H1 (cell line): ENCODE measurements around the gene S1PR3. TPM values are rescaled to one million over a fixed set of nuclear protein-coding genes. Genes with fewer than 3 reads are reported as not detected.

Experiments
- CTCF ChIA-PET: fragments of 300-600 bp; sonication (Branson Sonifier 250); formaldehyde crosslinking; loops from one replicate; lab custom pipeline; 2021; ENCODE audit not compliant: partially characterized antibody; lab: Charles Lee
- POLR2A ChIA-PET: fragments of 300-600 bp; sonication (Branson Sonifier 250); formaldehyde crosslinking; loops from one replicate; lab custom pipeline; 2021; ENCODE audit warnings: inconsistent platforms; ENCODE audit not compliant: partially characterized antibody; lab: Charles Lee
- DNase-seq, 2 experiments: peaks; one replicate each; pipeline versions ENCODE4 v3.0.0 to v3.0.0-alpha.2; 2010 to 2022; ENCODE audit warnings: low spot score in 2 of 2, low read depth in 1 of 2, mixed read lengths in 1 of 2
- FAIRE-seq: peaks from 2 replicates; lab custom pipeline; 2011; peaks lifted over from hg19 to GRCh38; lab: Jason Lieb, UNC
- H2AFZ ChIP-seq: 2 replicates; pipeline ENCODE4 v1.8.1; 2012; ENCODE audit warnings: low read length, inconsistent platforms
- H2AK5ac ChIP-seq: 2 replicates; pipeline ENCODE4 v1.6.1; 2013; ENCODE audit warnings: low read depth, low read length
- H2BK120ac ChIP-seq: replicated peaks from 2 replicates; pipeline ENCODE3; 2013; ENCODE audit warnings: low read depth, low read length, inconsistent platforms
- H2BK12ac ChIP-seq: 2 replicates; pipeline ENCODE4 v1.6.1; 2013; ENCODE audit warnings: low read depth, low read length
- H2BK15ac ChIP-seq: 2 replicates; pipeline ENCODE4 v1.6.1; 2013; ENCODE audit warnings: low read length
- H2BK20ac ChIP-seq: 2 replicates; pipeline ENCODE4 v1.6.1; 2013; ENCODE audit warnings: low read length
- H2BK5ac ChIP-seq: 2 replicates; pipeline ENCODE4 v1.6.1; 2013; ENCODE audit warnings: low read depth, low read length
- H3K14ac ChIP-seq: 2 replicates; pipeline ENCODE4 v1.6.1; 2013; ENCODE audit warnings: inconsistent platforms; ENCODE audit not compliant: insufficient read length
- H3K18ac ChIP-seq: 2 replicates; pipeline ENCODE4 v1.6.1; 2013; ENCODE audit warnings: low read length; ENCODE audit errors: extremely low read depth
- H3K23ac ChIP-seq: 2 replicates; pipeline ENCODE4 v1.6.1; 2013; ENCODE audit warnings: inconsistent platforms; ENCODE audit not compliant: insufficient read length
- H3K23me2 ChIP-seq: 2 replicates; pipeline ENCODE4 v1.6.1; 2013; ENCODE audit warnings: low read depth, low read length
- H3K27ac ChIP-seq: 2 replicates; pipeline ENCODE4 v1.6.1; 2011; ENCODE audit warnings: low read depth, low read length, inconsistent platforms
- H3K27me3 ChIP-seq, 4 experiments: replicated peaks in 1 of 4; 1 replicate in 1 of 4; 2 replicates in 3 of 4; pipeline versions ENCODE4 v1.6.1 to v1.8.1; 2011 to 2013; ENCODE audit warnings: low read length in 3 of 4, mild to moderate bottlenecking in 3 of 4, inconsistent platforms in 2 of 4, mixed read lengths in 2 of 4, moderate library complexity in 1 of 4; ENCODE audit not compliant: control insufficient read depth in 3 of 4, insufficient read depth in 3 of 4; ENCODE audit errors: extremely low read depth in 1 of 4
- H3K36me3 ChIP-seq, 4 experiments: 2 replicates each; pipeline versions ENCODE4 v1.6.1 to v1.8.1; 2011 to 2013; ENCODE audit warnings: mild to moderate bottlenecking in 4 of 4, low read length in 3 of 4, moderate library complexity in 2 of 4, control low read depth in 1 of 4, inconsistent platforms in 1 of 4; ENCODE audit not compliant: insufficient read depth in 4 of 4, control insufficient read depth in 2 of 4
- H3K4ac ChIP-seq: replicated peaks from 2 replicates; pipeline ENCODE3; 2013; ENCODE audit warnings: low read length, low read depth, mixed read lengths, inconsistent platforms; ENCODE audit not compliant: insufficient read length
- H3K4me1 ChIP-seq, 4 experiments: replicated peaks in 1 of 4; 1 replicate in 1 of 4; 2 replicates in 3 of 4; pipeline versions ENCODE4 v1.6.1 to v1.8.1; 2011 to 2013; ENCODE audit warnings: low read length in 3 of 4, inconsistent platforms in 2 of 4, mixed read lengths in 1 of 4; ENCODE audit not compliant: insufficient read depth in 4 of 4, control insufficient read depth in 3 of 4
- H3K4me2 ChIP-seq, 2 experiments: 2 replicates each; pipeline versions ENCODE4 v1.6.1 to v1.8.1; 2011 to 2013; ENCODE audit warnings: low read depth in 2 of 2, low read length in 2 of 2, control low read depth in 1 of 2, inconsistent platforms in 1 of 2, mild to moderate bottlenecking in 1 of 2; ENCODE audit not compliant: insufficient read depth in 1 of 2
- H3K4me3 ChIP-seq, 4 experiments: fragments of 200-600, 300-600 bp in 1 of 4; sonication (generic), shearing (Covaris generic), sonication (Bioruptor Twin) in 1 of 4; 2 replicates each; pipeline versions ENCODE4 v1.5.1 to v1.8.1; 2011 to 2016; ENCODE audit warnings: low read length in 4 of 4, low read depth in 3 of 4, control low read depth in 2 of 4, inconsistent platforms in 2 of 4, mild to moderate bottlenecking in 2 of 4, mixed read lengths in 1 of 4, moderate library complexity in 1 of 4; ENCODE audit not compliant: insufficient read depth in 2 of 4; ENCODE audit errors: extremely low read depth in 1 of 4
- H3K56ac ChIP-seq: replicated peaks from 2 replicates; pipeline ENCODE3; 2013; ENCODE audit warnings: low read depth, mild to moderate bottlenecking, mixed read lengths, low read length, inconsistent platforms; ENCODE audit not compliant: insufficient read length
- H3K79me1 ChIP-seq: 2 replicates; pipeline ENCODE4 v1.6.1; 2013; ENCODE audit warnings: low read depth, low read length, control low read depth
- H3K79me2 ChIP-seq, 2 experiments: 2 replicates each; pipeline versions ENCODE4 v1.6.1 to v1.8.1; 2012 to 2013; ENCODE audit warnings: low read length in 2 of 2, mild to moderate bottlenecking in 2 of 2, inconsistent platforms in 1 of 2; ENCODE audit not compliant: insufficient read depth in 2 of 2, control insufficient read depth in 1 of 2
- H3K9ac ChIP-seq, 4 experiments: replicated peaks in 1 of 4; 1 replicate in 1 of 4; 2 replicates in 3 of 4; pipeline versions ENCODE4 v1.6.1 to v1.8.1; 2011 to 2013; ENCODE audit warnings: low read depth in 3 of 4, low read length in 3 of 4, control low read depth in 2 of 4, mild to moderate bottlenecking in 2 of 4, moderate library complexity in 2 of 4, inconsistent platforms in 1 of 4; ENCODE audit errors: extremely low read depth in 1 of 4
- H3K9me3 ChIP-seq, 2 experiments: 2 replicates each; pipeline versions ENCODE4 v1.6.1 to v1.8.1; 2012 to 2013; ENCODE audit warnings: mild to moderate bottlenecking in 2 of 2, moderate library complexity in 2 of 2, control low read depth in 1 of 2, inconsistent platforms in 1 of 2, low read depth in 1 of 2, low read length in 1 of 2, mixed read lengths in 1 of 2; ENCODE audit not compliant: insufficient read depth in 2 of 2
- H4K20me1 ChIP-seq, 2 experiments: replicated peaks in 1 of 2; 2 replicates each; pipeline versions ENCODE3 to v1.8.1; 2011 to 2013; ENCODE audit warnings: inconsistent platforms in 2 of 2, low read length in 2 of 2, mild to moderate bottlenecking in 1 of 2; ENCODE audit not compliant: insufficient read depth in 2 of 2, control insufficient read depth in 1 of 2
- H4K5ac ChIP-seq: 2 replicates; pipeline ENCODE4 v1.6.1; 2013; ENCODE audit warnings: low read length, low read depth, mixed read lengths, inconsistent platforms; ENCODE audit not compliant: insufficient read length
- H4K8ac ChIP-seq: 2 replicates; pipeline ENCODE4 v1.8.0; 2013; ENCODE audit warnings: mild to moderate bottlenecking, moderate library complexity, low read length, inconsistent platforms; ENCODE audit not compliant: insufficient read depth; ENCODE audit errors: extremely low read depth
- H4K91ac ChIP-seq: replicated peaks from 2 replicates; pipeline ENCODE3; 2013; ENCODE audit warnings: low read length, mixed read lengths, inconsistent platforms; ENCODE audit not compliant: insufficient read length
- CBX5 ChIP-seq: fragments of 300-800, 300-1000 bp; sonication (generic); IDR thresholded peaks from 2 replicates; pipeline ENCODE4 v1.7.1; 2016; ENCODE audit warnings: antibody characterized with exemption, low read length, low read depth
- CHD1 ChIP-seq: IDR thresholded peaks from 2 replicates; pipeline ENCODE4 v1.6.1; 2012; ENCODE audit warnings: low read depth, low read length, improper control_type of control experiment
- CHD2 ChIP-seq: IDR thresholded peaks from 2 replicates; pipeline ENCODE4 v1.6.1; 2012; ENCODE audit warnings: low read length, improper control_type of control experiment
- KDM5A ChIP-seq: fragments of 200-600 bp; IDR thresholded peaks from 2 replicates; pipeline ENCODE4 v1.7.1; 2012; ENCODE audit warnings: mild to moderate bottlenecking, low read length, inconsistent platforms, mixed read lengths
- PHF8 ChIP-seq: fragments of 200-600 bp; sonication (generic); conservative IDR thresholded peaks from 2 replicates; pipeline ENCODE4 v1.7.1; 2012; ENCODE audit warnings: low read depth, mild to moderate bottlenecking, inconsistent platforms, low read length, moderate library complexity
- RNF2 ChIP-seq: fragments of 200-900, 300-1000 bp; sonication (generic); IDR thresholded peaks from 2 replicates; pipeline ENCODE4 v1.7.1; 2016; ENCODE audit warnings: borderline replicate concordance, low read depth, mild to moderate bottlenecking, antibody characterized with exemption, low read length; ENCODE audit not compliant: poor library complexity, severe bottlenecking; ENCODE audit errors: missing control alignments
- SAP30 ChIP-seq: fragments of 300-600 bp; sonication (generic); IDR thresholded peaks from 2 replicates; pipeline ENCODE4 v1.7.1; 2012; ENCODE audit warnings: low read length, moderate library complexity, mild to moderate bottlenecking, inconsistent platforms; ENCODE audit not compliant: insufficient read depth, insufficient replicate concordance
- SIRT6 ChIP-seq: IDR thresholded peaks from one replicate; pipeline ENCODE4 v1.7.1; 2012; ENCODE audit warnings: low read length, inconsistent platforms
- SP1 ChIP-seq: IDR thresholded peaks from 2 replicates; pipeline ENCODE4 v1.6.1; 2011; ENCODE audit warnings: low read depth, low read length
- SUZ12 ChIP-seq: fragments of 200-600 bp; sonication (generic); IDR thresholded peaks from 2 replicates; pipeline ENCODE4 v1.6.1; 2012; ENCODE audit warnings: mild to moderate bottlenecking, inconsistent platforms, low read length, moderate library complexity, mixed read lengths
- TAF7 ChIP-seq: optimal IDR thresholded peaks from 2 replicates; pipeline ENCODE3; 2011; ENCODE audit warnings: low read depth, mild to moderate bottlenecking, inconsistent platforms, low read length, moderate library complexity, borderline replicate concordance
- YY1 ChIP-seq: IDR thresholded peaks from 2 replicates; pipeline ENCODE4 v1.6.1; 2011; ENCODE audit warnings: low read depth, mild to moderate bottlenecking, low read length
- ZNF274 ChIP-seq: IDR thresholded peaks from 2 replicates; pipeline ENCODE4 v1.7.0; 2012; ENCODE audit warnings: low read length, borderline replicate concordance; ENCODE audit errors: extremely low read depth
- WGBS, 2 experiments: shearing (Covaris generic) in 1 of 2; methylation state at CpG; one replicate each; pipeline versions ENCODE4 v1.1.6 to v1.1.7; 2013 to 2015; ENCODE audit warnings: low lambda C conversion rate in 2 of 2, mixed read lengths in 2 of 2, inconsistent platforms in 1 of 2, low coverage in 1 of 2, missing lambda C conversion rate in 1 of 2; ENCODE audit not compliant: insufficient replicate concordance in 2 of 2, insufficient coverage in 1 of 2, insufficient read length in 1 of 2; ENCODE audit errors: extremely low coverage in 1 of 2, missing lambda C conversion rate in 1 of 2; 5-methylcytosine and 5-hydroxymethylcytosine counted together
- polyA plus RNA-seq, 7 experiments: library from polyadenylated mRNA; depleted of rRNA in 3 of 7; stranded (reverse) in 5 of 7; unstranded in 2 of 7; fragments of >200 nt in 5 of 7; fragments of 200-250 nt in 2 of 7; gene quantifications; 1 replicate in 5 of 7; 2 replicates in 1 of 7; 4 replicates in 1 of 7; pipeline versions ENCODE4 v1.2.1 to v1.2.3, GENCODE V29; 2011 to 2013; ENCODE audit warnings: missing spikeins in 2 of 7, mixed read lengths in 2 of 7
- total RNA-seq: library from RNA; stranded (reverse); fragmentation: NEBNext Ultra II Directional; extraction: Animal tissue kit (Norgen Biotek cat#: 25700); gene quantifications from 2 replicates; pipeline ENCODE4 v1.2.1, GENCODE V29; 2021
- TF ChIP-seq, protein P1 (sequence below): IDR thresholded peaks from 2 replicates; pipeline ENCODE4 v1.6.1; 2012; ENCODE audit warnings: inconsistent platforms

S1PR3 gene
- total and polyA plus RNA-seq, 2 of the 8 experiments (the other 6 are each of a cell fraction or from before 2014, with no cell fraction given): 3.7 to 6.4 TPM

DNA sequence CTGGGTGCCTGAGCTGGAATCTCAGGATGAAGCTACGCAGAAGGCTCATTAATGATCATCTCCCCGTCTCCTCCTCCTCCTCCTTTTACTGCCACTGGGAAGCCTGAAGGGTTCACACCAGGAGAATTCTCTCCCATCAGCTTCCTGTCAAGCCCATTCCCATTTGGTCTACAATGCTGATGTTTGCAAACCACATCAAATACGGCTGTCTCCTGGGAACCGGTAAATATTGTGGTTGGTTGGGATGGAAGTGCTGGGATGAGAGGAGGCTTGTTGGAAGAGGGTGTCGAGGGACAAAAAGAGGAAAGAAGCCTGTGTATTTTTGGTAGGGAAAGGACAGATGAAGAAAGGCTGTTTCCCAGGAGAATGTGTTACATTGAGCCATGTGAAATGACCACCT is 13.2 kb upstream of the S1PR3 start:
- Histone ChIP-seq H3K4me3 (no peak overlapping the region), H3K4me2 (no peak overlapping the region), H2AFZ (no peak overlapping the region), H4K5ac (no peak overlapping the region), H3K27me3 (no peaks in the 10 kb centered on the region), H2BK120ac (no peak overlapping the region), H3K56ac (no peak overlapping the region), H3K23ac (no peak overlapping the region), H3K4me1 (no peaks in the 10 kb centered on the region), H3K14ac (no peak overlapping the region), H4K91ac (no peak overlapping the region), H2BK20ac (no peak overlapping the region), H2AK5ac (no peak overlapping the region), H3K27ac (no peak overlapping the region), H2BK5ac (no peak overlapping the region), H3K9ac (no peak overlapping the region), H2BK15ac (no peak overlapping the region), H3K79me2 (peaks cover 0 to 5% of the 10 kb centered on the region in 2 experiments; a peak in 2 of 4 replicates), H3K9me3 (peaks cover 2 to 9% of the 10 kb centered on the region in 2 experiments; a peak in 2 of 4 replicates), H3K36me3 (peaks cover 0 to 2% (median 0%) of the 10 kb centered on the region in 4 experiments; a peak in 1 of 8 replicates), H3K23me2 (peaks cover 12% of the 10 kb centered on the region), H3K79me1 (no peaks in the 10 kb centered on the region), H4K20me1 (peaks cover 0 to 12% of the 10 kb centered on the region in 2 experiments), H2BK12ac (no peak overlapping the region), H3K4ac (no peak overlapping the region), H4K8ac (no peak overlapping the region), H3K18ac (no peak overlapping the region)
- ChIA-PET CTCF (no interaction called here), POLR2A (no interaction called here)
- no peak for FAIRE-seq
- WGBS, 2 experiments: 87% methylated on average over 5 of the region's 5 CpGs; no CpG with 5 or more reads in 1 of the 2 experiments
- DNase-seq: no peak
- TF ChIP-seq SAP30: no peak
- no peak for TF ChIP-seq YY1
- TF ChIP-seq PHF8: no peak
- TF ChIP-seq ZNF274: no peak
- no peak for TF ChIP-seq CBX5
- no peak for TF ChIP-seq CHD2
- TF ChIP-seq KDM5A: no peak
- no peak for TF ChIP-seq SP1
- TF ChIP-seq, protein P1, sequence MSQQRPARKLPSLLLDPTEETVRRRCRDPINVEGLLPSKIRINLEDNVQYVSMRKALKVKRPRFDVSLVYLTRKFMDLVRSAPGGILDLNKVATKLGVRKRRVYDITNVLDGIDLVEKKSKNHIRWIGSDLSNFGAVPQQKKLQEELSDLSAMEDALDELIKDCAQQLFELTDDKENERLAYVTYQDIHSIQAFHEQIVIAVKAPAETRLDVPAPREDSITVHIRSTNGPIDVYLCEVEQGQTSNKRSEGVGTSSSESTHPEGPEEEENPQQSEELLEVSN: no peak
- TF ChIP-seq RNF2: no peak
- TF ChIP-seq CHD1: no peak
- TF ChIP-seq SIRT6: no peak
- no peak for TF ChIP-seq SUZ12
- no peak for TF ChIP-seq TAF7
